Astrocyte of the spinal cord (primary cell): Measurements from ENCODE around the gene VWC2.

ENCODE experiments used
- DNase-seq: peaks from one replicate; pipeline ENCODE4 v3.0.0; 2011; ENCODE audit warnings: low read depth, low spot score
- H3K4me3 ChIP-seq: 2 replicates; pipeline ENCODE4 v1.5.1; 2011; ENCODE audit warnings: low read depth, mild to moderate bottlenecking, low read length, moderate library complexity
- in situ Hi-C: cut with HindIII; loops from 2 replicates; pipeline ENCODE4 v1.10.0; 2017; ENCODE audit warnings: low sequenced_read_pairs
- TF ChIP-seq, protein P1 (sequence below): IDR thresholded peaks from 2 replicates; pipeline ENCODE4 v1.5.1; 2012; ENCODE audit warnings: low read depth, mild to moderate bottlenecking, low read length, inconsistent platforms

VWC2 gene

DNA sequence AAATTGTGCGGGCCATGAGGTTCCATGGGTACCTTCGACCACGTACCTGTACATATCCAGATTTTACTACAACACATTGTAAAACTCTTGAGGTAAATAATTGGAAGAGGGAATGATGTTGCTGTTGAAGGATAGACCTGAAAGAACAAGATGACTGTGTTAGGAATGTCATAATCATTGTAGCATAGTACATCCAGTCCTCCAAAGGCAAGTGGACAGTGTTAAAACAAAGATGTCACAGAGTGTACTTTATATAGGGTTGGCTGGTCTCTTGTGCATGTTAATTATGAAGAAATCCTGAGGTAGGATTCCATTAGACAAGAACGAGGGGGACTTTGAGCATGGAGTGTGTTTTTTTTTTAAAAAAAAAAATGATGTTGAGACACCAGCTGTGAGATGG is 30.4 kb downstream of the VWC2 start:
- in situ Hi-C loops: no loop called here
- no peak overlapping the region for H3K4me3 ChIP-seq
- DNase-seq: no peak
- TF ChIP-seq, protein P1, sequence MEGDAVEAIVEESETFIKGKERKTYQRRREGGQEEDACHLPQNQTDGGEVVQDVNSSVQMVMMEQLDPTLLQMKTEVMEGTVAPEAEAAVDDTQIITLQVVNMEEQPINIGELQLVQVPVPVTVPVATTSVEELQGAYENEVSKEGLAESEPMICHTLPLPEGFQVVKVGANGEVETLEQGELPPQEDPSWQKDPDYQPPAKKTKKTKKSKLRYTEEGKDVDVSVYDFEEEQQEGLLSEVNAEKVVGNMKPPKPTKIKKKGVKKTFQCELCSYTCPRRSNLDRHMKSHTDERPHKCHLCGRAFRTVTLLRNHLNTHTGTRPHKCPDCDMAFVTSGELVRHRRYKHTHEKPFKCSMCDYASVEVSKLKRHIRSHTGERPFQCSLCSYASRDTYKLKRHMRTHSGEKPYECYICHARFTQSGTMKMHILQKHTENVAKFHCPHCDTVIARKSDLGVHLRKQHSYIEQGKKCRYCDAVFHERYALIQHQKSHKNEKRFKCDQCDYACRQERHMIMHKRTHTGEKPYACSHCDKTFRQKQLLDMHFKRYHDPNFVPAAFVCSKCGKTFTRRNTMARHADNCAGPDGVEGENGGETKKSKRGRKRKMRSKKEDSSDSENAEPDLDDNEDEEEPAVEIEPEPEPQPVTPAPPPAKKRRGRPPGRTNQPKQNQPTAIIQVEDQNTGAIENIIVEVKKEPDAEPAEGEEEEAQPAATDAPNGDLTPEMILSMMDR: no peak

DNA sequence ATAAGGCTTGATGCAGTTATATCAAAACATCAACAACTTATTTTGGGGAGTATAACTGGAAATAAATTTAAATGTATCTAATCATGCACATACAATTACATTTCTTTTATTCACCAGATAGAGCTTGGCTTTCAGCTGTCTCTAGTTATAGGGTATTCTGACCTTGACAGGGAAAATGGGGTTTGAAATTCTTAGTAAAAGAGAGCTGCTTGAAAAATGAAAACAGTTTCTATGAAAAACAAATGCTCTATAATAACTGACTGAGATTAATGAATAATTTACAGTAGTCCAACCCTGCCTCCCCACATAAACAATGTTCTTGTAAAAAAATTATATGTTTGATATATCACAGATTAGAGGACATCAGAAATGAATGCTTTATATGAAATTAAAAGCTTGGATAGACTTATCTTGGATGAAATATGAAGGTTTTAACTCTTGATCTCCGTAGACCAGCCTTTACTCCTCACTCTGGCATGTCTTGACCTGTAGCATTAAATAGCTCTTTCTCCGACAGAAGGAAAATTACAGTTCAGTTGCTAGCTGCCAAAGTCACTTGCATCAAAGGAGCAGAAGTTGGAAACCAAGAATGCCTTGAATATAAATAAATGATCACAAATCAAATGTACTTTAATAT is 32.1 kb downstream of the VWC2 start:
- DNase-seq: no peak

DNA sequence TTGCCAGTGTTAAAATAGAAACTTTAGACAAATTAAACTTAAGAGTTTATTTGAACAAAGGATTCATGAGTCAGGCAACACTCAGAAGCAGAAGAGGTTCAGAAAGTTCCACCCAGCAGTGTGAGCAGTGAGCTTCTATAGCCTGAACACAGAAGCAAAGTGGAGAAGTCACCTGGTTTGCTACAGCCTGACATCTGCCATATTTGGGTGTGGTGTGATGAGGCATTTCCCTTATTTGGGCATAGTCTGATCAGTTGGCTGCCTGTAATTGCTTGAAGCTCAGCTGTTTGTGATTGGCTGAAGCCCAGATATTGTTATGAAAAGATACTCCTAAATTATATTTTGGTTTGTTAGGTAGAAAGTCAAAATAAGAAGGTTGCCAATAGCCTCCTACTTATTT is 39.1 kb downstream of the VWC2 start:
- in situ Hi-C loops: no loop called here
- no peak overlapping the region for H3K4me3 ChIP-seq
- no peak for DNase-seq
- TF ChIP-seq, protein P1: no peak

More for the DNA sequence above, 32.1 kb downstream of the VWC2 start:
- H3K4me3 ChIP-seq: no peak overlapping the region
- in situ Hi-C loops: no loop called here
- TF ChIP-seq, protein P1: no peak

DNA sequence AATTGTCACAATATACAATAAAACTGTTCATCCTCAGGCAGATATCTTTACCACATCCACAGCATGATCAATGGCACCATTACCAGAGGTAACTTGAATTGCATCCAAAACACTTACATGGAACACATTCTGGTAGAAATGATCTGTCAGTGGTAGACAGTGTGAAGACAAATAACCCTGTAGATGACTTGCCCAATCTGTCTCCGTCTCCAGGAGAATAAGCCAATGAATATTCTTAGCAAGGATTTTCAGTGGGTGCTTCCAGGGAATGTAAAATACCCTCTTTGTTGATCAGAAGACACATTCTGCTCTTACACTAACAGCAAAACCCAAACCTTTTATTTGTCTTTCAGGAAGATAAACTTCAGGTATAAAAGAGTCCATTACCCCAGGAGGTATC is 43.8 kb downstream of the VWC2 start:
- no peak for DNase-seq
- in situ Hi-C loops: no loop called here
- TF ChIP-seq, protein P1: no peak
- no peak overlapping the region for H3K4me3 ChIP-seq

DNA sequence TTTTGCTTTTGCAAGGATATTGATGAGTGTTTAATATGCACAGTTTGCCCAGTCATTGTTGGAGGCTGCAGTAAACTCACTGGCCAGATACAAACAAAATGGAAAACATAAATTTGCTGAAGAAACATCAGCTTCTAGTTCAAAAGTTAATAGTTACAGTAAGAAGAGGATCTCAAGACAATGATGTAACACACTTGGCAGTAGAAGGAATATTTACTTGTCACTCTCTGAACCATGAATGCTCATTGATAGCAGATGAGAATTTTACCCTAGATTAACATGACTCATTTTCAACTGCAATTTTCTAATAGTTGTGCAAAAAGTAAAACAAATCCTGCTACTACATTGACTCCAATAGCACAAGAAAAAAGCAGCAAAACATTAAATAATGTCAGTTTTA is 47.7 kb downstream of the VWC2 start:
- no peak for DNase-seq
- no peak overlapping the region for H3K4me3 ChIP-seq
- TF ChIP-seq, protein P1: no peak
- in situ Hi-C loops: no loop called here

DNA sequence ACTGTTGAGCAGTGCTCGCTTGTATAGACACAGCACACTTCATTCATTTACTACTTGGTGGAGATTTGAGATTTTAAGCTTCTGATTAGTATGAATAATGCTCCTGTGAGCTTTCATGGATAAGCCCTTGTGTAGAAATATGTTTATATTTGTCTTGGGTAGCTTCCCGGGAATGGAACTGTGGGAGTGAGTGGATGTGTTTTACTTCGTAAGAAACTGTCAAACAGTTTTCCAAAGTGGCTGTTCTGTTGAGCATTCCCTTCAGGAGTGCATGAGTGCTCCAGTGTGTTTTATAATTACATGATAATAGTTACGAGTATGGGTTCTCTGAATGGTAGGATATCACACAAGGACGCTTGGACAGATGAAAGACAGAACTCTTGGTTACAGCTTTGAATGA is 49.4 kb downstream of the VWC2 start:
- TF ChIP-seq, protein P1: no peak
- in situ Hi-C loops: no loop called here
- no peak for DNase-seq
- no peak overlapping the region for H3K4me3 ChIP-seq
